Small intestine (tissue), 7 donors: Measurements from ENCODE around the gene RPL7A. TPM values are rescaled to one million over a fixed set of nuclear protein-coding genes. Genes with fewer than 3 reads are reported as not detected.

Source experiments
- DNase-seq, 2 donors: peaks; one replicate each; pipeline versions ENCODE4 v3.0.0 to v3.0.0-alpha.2; 2013
- FAIRE-seq: peaks from 2 replicates; lab custom pipeline; 2012; peaks lifted over from hg19 to GRCh38; lab: Jason Lieb, UNC
- H3K27ac ChIP-seq, 3 donors: one replicate each; pipeline ENCODE4 v1.5.1; 2013; ENCODE audit warnings: low read length in 2 of 3, mild to moderate bottlenecking in 2 of 3, control low read depth in 1 of 3, inconsistent platforms in 1 of 3, low read depth in 1 of 3, moderate library complexity in 1 of 3
- H3K27me3 ChIP-seq, 3 donors: one replicate each; pipeline ENCODE4 v1.6.1; 2013; ENCODE audit warnings: low read length in 3 of 3, inconsistent platforms in 1 of 3; ENCODE audit not compliant: control insufficient read depth in 3 of 3, insufficient read depth in 3 of 3
- H3K36me3 ChIP-seq, 3 donors: one replicate each; pipeline ENCODE4 v1.6.1; 2013; ENCODE audit warnings: low read length in 3 of 3, inconsistent platforms in 1 of 3, low read depth in 1 of 3, mild to moderate bottlenecking in 1 of 3, moderate library complexity in 1 of 3; ENCODE audit not compliant: control insufficient read depth in 3 of 3, insufficient read depth in 2 of 3
- H3K4me1 ChIP-seq, 3 donors: one replicate each; pipeline ENCODE4 v1.6.1; 2013; ENCODE audit warnings: low read length in 2 of 3, inconsistent platforms in 1 of 3, low read depth in 1 of 3, mild to moderate bottlenecking in 1 of 3, moderate library complexity in 1 of 3; ENCODE audit not compliant: control insufficient read depth in 3 of 3, insufficient read depth in 2 of 3
- H3K4me3 ChIP-seq, 3 donors: one replicate each; pipeline ENCODE4 v1.5.1; 2013; ENCODE audit warnings: low read length in 3 of 3, control low read depth in 1 of 3, inconsistent platforms in 1 of 3, low read depth in 1 of 3, mild to moderate bottlenecking in 1 of 3, moderate library complexity in 1 of 3
- H3K9me3 ChIP-seq, 2 donors: one replicate each; pipeline ENCODE4 v1.6.1; 2013; ENCODE audit warnings: low read depth in 1 of 2, low read length in 1 of 2; ENCODE audit not compliant: control insufficient read depth in 2 of 2, insufficient read depth in 1 of 2
- WGBS, 3 donors: extraction: QIAGEN DNeasy Blood & Tissue Kit; methylation state at CpG; one replicate each; pipeline ENCODE4 v1.1.7; 2013; 5-methylcytosine and 5-hydroxymethylcytosine counted together
- polyA plus RNA-seq, 4 donors: library from polyadenylated mRNA; stranded (reverse) in 3 of 4; unstranded in 1 of 4; fragments of 200-250 nt in 3 of 4; fragments of 120-200 nt in 1 of 4; gene quantifications; one replicate each; pipeline versions ENCODE4 v1.2.1 to v1.2.3, GENCODE V29; 2013
- donor health status: healthy with polysubstance abuse.
- donor health status: control.
- donor health status: control.
- donor health status: Bipolar disorder and iron deficiency.
- donor health status: healthy.

Gene RPL7A
- polyA plus RNA-seq, 4 donors = 1,890 to 3,725 (median 2,971) TPM

DNA sequence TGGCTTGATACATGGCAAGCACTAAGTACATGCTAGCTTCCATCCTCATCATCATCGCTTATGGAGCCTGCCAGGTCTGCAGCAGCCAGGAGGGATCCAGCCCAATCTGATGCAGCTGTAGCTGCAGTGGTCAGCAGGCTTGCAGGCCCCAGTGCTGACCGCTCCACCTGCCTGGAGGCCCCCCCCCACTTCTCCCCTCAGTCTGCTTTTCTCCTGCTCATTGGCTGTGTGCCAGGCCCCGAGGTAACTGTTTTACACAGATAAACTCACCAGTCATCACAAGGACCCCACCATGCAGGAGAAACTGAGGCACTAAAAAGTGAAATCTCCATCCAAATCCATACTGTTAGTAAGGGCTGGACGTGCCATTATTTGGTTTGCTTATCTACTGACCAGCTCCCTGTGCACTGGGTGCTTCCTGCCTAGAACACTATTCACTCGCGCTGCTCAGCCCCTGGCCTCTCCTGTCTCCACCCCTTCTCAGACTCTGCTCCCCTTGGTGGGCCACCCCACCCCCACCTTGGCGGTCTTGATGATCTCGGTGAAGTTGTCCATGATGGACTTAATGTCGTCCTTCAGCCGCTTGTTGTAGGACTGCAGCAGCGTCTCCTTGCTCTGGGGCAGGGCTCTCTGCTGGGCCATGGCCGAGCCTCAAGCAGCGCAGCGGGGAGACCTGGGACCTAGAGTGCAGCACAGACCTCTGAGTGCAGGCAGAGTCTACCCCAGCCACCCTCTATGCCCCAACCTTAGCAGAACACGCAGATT is 1.8 kb upstream of the RPL7A start:
- H3K9me3 ChIP-seq = no peaks in the 10 kb centered on the region
- peak overlapping the region in 1 of 3 donors; percentile 73 for H3K4me3 ChIP-seq
- peaks cover 0 to 16% (median 9%) of the 10 kb centered on the region in 3 donors for H3K4me1 ChIP-seq
- FAIRE-seq (no peak), DNase-seq (no peak)
- no peaks in the 10 kb centered on the region for H3K27me3 ChIP-seq
- H3K36me3 ChIP-seq = peaks cover 13 to 77% (median 13%) of the 10 kb centered on the region in 3 donors
- 75 to 82% (median 80%) methylated on average over 15 of the region's 15 CpGs for WGBS, 3 donors
- H3K27ac ChIP-seq = no peak overlapping the region

DNA sequence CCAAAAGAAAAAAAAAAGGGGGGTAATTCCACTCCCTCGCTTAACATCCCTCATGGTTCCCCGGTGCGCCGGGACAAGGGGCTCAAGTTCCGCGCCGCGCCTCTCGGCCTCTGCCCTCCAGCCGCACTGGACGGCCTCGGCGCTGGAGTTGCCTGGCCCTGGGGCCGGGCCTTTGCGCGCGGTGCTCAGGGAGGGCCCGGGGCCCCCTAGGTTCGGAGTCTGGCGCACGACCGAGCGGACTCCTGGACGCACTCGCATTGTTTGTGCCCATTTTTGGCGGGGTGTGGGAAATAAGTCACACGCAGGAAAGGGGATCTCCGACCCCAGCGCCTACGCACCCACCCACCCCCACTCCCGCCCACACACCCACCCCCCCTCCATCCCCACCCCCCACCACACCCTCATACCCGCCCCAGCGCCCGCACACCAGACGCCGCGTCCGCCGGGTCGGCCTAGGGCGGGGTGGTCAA is 468 bp upstream of the RPL7A start:
- Histone ChIP-seq H3K27ac (peak overlapping the region; percentile 69 to 86 (median 86)), H3K9me3 (no peaks in the 10 kb centered on the region), H3K4me1 (peaks cover 0 to 16% (median 9%) of the 10 kb centered on the region in 3 donors), H3K4me3 (peak overlapping the region; percentile 51 to 79 (median 73)), H3K36me3 (peaks cover 16 to 77% (median 18%) of the 10 kb centered on the region in 3 donors), H3K27me3 (no peaks in the 10 kb centered on the region)
- WGBS, 3 donors = 0% methylated on average over 23 to 40 of the region's 41 CpGs
- peak; percentile 54 to 77 for DNase-seq
- FAIRE-seq = no peak

DNA sequence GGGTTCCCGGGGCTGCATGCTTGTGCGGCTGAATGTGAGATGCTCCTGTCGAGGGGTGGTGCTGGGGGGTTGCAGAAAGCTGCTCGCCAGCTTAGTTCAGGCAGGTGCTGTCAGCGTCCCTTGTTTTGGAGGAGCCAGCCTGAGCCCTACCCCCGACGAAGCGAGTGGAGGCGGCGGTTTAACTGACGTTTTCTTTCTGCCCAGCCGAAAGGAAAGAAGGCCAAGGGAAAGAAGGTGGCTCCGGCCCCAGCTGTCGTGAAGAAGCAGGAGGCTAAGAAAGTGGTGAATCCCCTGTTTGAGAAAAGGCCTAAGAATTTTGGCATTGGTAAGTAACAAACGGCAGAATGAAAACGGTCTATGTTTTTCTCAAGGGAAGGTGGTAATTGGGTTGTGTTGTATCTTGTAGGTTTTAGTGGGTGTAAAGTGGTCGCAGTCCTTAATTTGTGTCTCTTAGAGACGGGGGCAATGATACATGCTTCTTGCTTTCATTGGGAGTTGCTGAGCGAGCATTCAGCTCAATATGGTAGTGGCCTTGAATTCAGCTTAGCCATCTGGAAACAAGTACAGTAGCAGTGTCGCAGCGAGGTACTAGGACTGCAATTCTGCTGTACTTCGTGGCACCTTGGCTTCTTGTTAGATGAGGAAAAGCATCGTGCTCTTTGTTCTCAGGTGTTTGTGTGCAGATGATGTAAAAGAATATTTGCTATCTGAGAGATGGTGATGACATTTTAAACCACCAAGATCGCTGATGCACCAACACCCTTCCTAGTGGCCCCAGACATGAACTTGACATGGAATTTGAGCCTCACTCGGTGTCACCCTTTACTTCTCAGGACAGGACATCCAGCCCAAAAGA is 928 bp downstream of the RPL7A start:
- Histone ChIP-seq H3K4me1 (peaks cover 0 to 16% (median 9%) of the 10 kb centered on the region in 3 donors), H3K27ac (peak overlapping the region; percentile 69 to 86 (median 86)), H3K9me3 (no peaks in the 10 kb centered on the region), H3K4me3 (peak overlapping the region; percentile 51 to 79 (median 73)), H3K36me3 (peaks cover 16 to 77% (median 20%) of the 10 kb centered on the region in 3 donors), H3K27me3 (no peaks in the 10 kb centered on the region)
- FAIRE-seq = no peak
- DNase-seq = no peak
- WGBS, 3 donors = 4 to 14% (median 6%) methylated on average over 25 of the region's 25 CpGs

DNA sequence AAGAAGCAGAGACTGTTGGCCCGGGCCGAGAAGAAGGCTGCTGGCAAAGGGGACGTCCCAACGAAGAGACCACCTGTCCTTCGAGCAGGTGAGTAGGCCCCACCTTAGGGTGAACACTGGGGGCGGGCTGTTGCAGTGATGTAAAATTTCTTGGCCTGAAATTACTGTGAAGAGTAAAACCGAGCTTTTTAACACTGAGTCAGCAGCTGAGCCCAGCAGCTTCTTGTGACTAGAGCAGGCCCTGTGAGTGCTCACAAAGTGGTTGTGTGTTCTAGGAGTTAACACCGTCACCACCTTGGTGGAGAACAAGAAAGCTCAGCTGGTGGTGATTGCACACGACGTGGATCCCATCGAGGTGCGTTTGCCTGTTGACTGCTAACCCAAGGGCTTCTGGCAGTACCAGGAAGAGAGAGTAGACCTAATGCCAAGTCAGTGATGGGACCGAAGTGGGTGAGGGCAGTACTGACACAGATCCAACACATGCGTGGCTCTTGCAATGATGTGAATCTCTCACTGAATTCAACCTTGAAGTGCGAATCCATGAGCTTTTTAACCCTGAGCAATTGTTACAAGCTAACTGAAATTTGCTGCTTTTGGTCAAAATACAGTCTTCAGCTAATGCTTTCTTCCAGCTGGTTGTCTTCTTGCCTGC is 2.1 kb downstream of the RPL7A start:
- Histone ChIP-seq H3K4me3 (peak overlapping the region in 1 of 3 donors; percentile 73), H3K9me3 (no peaks in the 10 kb centered on the region), H3K36me3 (peaks cover 16 to 75% (median 19%) of the 10 kb centered on the region in 3 donors), H3K4me1 (peaks cover 0 to 18% (median 9%) of the 10 kb centered on the region in 3 donors), H3K27ac (no peak overlapping the region), H3K27me3 (no peaks in the 10 kb centered on the region)
- WGBS, 3 donors = 71 to 78% (median 74%) methylated on average over 15 of the region's 15 CpGs
- FAIRE-seq = no peak
- no peak for DNase-seq

DNA sequence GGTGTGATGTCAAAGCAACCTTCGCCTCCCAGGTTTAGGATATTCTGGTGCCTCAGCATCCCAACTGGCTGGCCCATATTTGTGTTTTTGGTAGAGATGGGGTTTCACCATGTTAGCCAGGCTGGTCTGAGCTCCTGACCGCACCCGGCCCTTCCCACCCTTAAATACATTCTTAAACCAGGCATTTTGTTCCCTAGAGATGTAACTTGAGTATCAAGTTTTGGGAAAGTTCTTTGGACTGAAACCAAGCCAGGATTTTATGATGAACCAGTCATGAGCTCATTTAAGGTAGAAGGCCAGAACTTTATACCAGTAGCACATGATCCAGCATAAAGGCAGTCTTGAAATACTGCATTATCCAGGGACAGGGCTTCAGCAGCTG is 3.5 kb downstream of the RPL7A start:
- H3K36me3 ChIP-seq = peaks cover 16 to 61% (median 17%) of the 10 kb centered on the region in 3 donors
- no peaks in the 10 kb centered on the region for H3K27me3 ChIP-seq
- no peak overlapping the region for H3K27ac ChIP-seq
- peaks cover 0 to 20% (median 8%) of the 10 kb centered on the region in 3 donors for H3K4me1 ChIP-seq
- FAIRE-seq = no peak
- WGBS, 3 donors = 92 to 100% (median 94%) methylated on average over 3 of the region's 3 CpGs
- DNase-seq = no peak
- no peaks in the 10 kb centered on the region for H3K9me3 ChIP-seq
- H3K4me3 ChIP-seq = no peak overlapping the region

DNA sequence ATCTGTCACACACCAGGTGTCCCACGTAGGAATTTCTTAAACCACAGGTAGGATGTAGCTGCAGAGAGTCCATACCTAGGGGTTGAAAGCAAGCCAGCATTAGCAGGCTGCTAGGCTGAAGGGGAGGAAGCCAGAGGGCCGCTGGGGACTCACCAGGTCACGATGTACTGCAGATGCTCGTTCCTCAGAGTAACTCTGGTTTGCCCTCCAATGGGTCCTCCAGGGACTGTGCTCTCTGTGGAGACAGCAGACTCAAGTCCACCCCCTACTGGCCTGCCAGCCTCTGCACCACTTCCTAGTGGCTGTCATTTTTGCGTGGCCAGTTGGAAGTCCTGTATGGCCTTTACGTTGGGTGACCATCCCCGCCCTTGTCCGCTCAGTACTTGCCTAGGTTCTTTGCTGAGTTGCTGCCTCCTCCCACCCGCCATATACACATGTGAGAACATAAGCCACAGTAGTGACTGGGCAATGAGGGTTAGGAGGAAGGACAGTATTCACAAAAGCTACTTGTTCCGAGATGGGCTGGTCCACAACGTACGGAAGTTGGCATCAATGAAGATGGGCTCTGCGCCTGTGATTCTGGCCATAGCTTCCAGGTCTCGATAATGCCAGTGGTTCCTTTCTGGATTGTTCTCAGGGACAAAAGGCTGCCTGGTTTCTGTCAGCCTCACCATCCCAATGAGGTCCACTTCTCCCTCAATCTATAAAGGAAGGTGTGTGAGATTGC is 4.1 kb downstream of the RPL7A start:
- peaks cover 0 to 18% (median 4%) of the 10 kb centered on the region in 3 donors for H3K4me1 ChIP-seq
- H3K27ac ChIP-seq = no peak overlapping the region
- H3K4me3 ChIP-seq = no peak overlapping the region
- H3K9me3 ChIP-seq = no peaks in the 10 kb centered on the region
- H3K27me3 ChIP-seq = no peaks in the 10 kb centered on the region
- 74 to 80% (median 77%) methylated on average over 14 of the region's 14 CpGs for WGBS, 3 donors
- DNase-seq (no peak), FAIRE-seq (no peak)
- peaks cover 16 to 60% (median 17%) of the 10 kb centered on the region in 3 donors for H3K36me3 ChIP-seq

DNA sequence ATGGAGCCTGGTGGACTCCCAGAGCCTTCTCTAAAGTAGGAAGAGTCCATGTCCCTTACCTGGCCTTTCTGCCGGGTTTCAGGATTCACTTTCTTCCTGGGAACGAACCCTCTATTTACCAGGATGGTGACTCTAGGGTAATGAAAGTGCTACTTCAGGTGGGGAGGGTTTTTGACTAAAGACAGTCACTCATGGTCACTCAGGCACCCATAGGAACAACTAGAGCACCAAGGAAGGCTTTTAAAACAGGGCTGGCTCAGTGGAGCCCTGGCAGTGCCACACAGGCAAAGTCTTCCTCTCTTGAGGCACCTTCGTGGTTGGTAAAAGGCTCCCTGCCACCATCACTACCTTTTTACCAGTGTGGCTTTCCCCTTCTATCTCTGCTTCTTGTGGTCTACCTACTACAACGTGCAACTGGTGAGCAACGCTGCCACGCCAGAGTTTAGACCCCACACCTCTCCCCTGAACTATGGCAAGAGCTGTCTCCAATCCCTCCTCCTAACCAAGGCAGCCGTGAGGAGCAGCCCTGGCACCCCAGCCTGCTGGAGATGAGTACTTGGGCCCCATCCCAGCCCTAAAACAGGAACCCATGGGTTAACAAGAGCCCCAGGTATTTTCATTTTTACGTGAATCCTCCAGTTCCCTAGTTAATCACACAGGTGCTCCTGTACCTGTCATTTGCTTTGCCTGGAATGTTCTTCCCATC is 4.8 kb downstream of the RPL7A start:
- WGBS, 3 donors = 69 to 70% (median 70%) methylated on average over 8 of the region's 8 CpGs
- no peak for DNase-seq
- peaks cover 0 to 25% (median 4%) of the 10 kb centered on the region in 3 donors for H3K4me1 ChIP-seq
- no peak for FAIRE-seq
- no peak overlapping the region for H3K4me3 ChIP-seq
- no peaks in the 10 kb centered on the region for H3K9me3 ChIP-seq
- H3K27ac ChIP-seq = no peak overlapping the region
- H3K27me3 ChIP-seq = no peaks in the 10 kb centered on the region
- peaks cover 16 to 67% (median 17%) of the 10 kb centered on the region in 3 donors for H3K36me3 ChIP-seq
